ENCODE data around the gene MGP.

- no peak for TF ChIP-seq CTCF (IDR thresholded peaks at IDR 0.05)
- TF ChIP-seq POLR2AphosphoS5 (IDR thresholded peaks at IDR 0.05; ENCODE audit: low read depth, low read length), result no peak
- no peak for TF ChIP-seq SIN3A (IDR thresholded peaks at IDR 0.05; ENCODE audit: borderline replicate concordance, insufficient read depth, low read depth, low read length)
Measured at GRCh38 chr12:14846042-14846587, 39.5 kb downstream of the MGP start.

Data from Panc1 (cell line).